Large intestine (tissue), 3 donors: ENCODE results near the gene DENND6B. TPM values are rescaled to one million over a fixed set of nuclear protein-coding genes. Genes with fewer than 3 reads are reported as not detected.

ENCODE experiments used
- DNase-seq, 2 donors: peaks; one replicate each; pipeline versions ENCODE4 v3.0.0 to v3.0.0-alpha.2; 2013
- H3K27ac ChIP-seq: one replicate; pipeline ENCODE4 v1.5.1; 2013; ENCODE audit warnings: low read length
- H3K27me3 ChIP-seq: 2 replicates; pipeline ENCODE4 v1.6.1; 2013; ENCODE audit warnings: low read length; ENCODE audit not compliant: control insufficient read depth, insufficient read depth
- H3K36me3 ChIP-seq: 2 replicates; pipeline ENCODE4 v1.6.1; 2013; ENCODE audit warnings: low read length; ENCODE audit not compliant: control insufficient read depth, insufficient read depth
- H3K4me1 ChIP-seq: one replicate; pipeline ENCODE4 v1.6.1; 2013; ENCODE audit warnings: low read length; ENCODE audit not compliant: control insufficient read depth, insufficient read depth
- H3K4me3 ChIP-seq: one replicate; pipeline ENCODE4 v1.5.1; 2013; ENCODE audit warnings: low read length
- H3K9me3 ChIP-seq: one replicate; pipeline ENCODE4 v1.6.1; 2013; ENCODE audit warnings: mild to moderate bottlenecking, low read depth, low read length, moderate library complexity; ENCODE audit not compliant: control insufficient read depth
- WGBS: methylation state at CpG from one replicate; pipeline ENCODE4 v1.1.5; 2013; ENCODE audit warnings: low lambda C conversion rate; ENCODE audit not compliant: insufficient coverage; 5-methylcytosine and 5-hydroxymethylcytosine counted together
- polyA plus RNA-seq: library from polyadenylated mRNA; unstranded; fragments of 120-200 nt; gene quantifications from one replicate; pipeline ENCODE4 v1.2.1, GENCODE V29; 2013

DENND6B gene
- polyA plus RNA-seq, 1 donor: 7.1 TPM

- Histone ChIP-seq H3K4me1 (peaks cover 3% of the 10 kb centered on the region), H3K9me3 (no peaks in the 10 kb centered on the region), H3K27me3 (no peaks in the 10 kb centered on the region), H3K36me3 (peaks cover 30% of the 10 kb centered on the region), H3K4me3 (no peak overlapping the region), H3K27ac (no peak overlapping the region)
- DNase-seq: no peak
- WGBS: 93% methylated on average over 3 of the region's 10 CpGs
Observed at GRCh38 chr22:50357756-50358155, 30.9 kb upstream of the DENND6B start.

DNA sequence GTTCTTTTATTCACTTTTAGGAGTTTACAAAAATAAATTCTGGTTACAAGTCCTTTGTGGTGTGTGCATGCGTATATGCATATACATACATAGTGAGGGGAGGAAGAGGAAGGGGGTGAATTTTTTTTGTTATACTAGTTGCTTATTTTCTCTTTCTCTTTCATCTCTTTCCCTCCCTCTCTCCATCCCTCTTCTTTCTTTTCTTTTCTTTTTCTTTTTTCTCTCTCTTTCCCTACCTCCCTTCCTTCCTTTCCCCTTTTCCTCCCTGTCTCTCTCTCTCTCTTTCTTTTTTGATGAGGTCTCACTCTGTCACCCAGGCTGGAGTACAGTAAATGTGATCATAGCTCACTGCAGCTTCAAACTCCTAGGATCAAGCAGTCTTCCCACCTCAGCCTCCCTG, 30.4 kb upstream of the DENND6B start:
- Histone ChIP-seq H3K27me3 (no peaks in the 10 kb centered on the region), H3K9me3 (no peaks in the 10 kb centered on the region), H3K27ac (no peak overlapping the region), H3K4me3 (no peak overlapping the region), H3K36me3 (peaks cover 27% of the 10 kb centered on the region), H3K4me1 (no peaks in the 10 kb centered on the region)
- DNase-seq: no peak
- WGBS: 80% methylated on average over 1 of the region's 1 CpG

DNA sequence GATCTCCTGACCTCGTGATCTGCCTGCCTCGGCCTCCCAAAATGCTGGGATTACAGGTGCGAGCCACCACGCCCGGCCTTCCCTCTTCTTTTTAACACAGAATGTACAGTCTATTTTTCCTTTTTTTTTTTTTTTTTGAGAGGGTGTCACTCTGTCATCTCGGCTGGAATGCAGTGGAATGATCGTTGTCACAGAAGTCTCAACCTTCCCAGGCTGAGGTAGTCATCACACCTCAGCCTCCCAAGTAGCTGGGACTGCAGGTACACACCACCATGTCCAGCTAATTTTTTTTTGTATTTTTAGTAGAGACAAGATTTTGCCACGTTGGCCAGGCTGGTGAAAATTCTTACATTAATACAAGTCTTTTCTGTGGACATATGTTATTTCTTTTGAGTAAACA, 29.4 kb upstream of the DENND6B start:
- WGBS: no CpG with 5 or more reads among the region's 8 CpGs
- Histone ChIP-seq H3K27me3 (no peaks in the 10 kb centered on the region), H3K4me3 (no peak overlapping the region), H3K36me3 (peaks cover 18% of the 10 kb centered on the region), H3K27ac (no peak overlapping the region), H3K9me3 (no peaks in the 10 kb centered on the region), H3K4me1 (no peaks in the 10 kb centered on the region)
- DNase-seq: no peak

DNA sequence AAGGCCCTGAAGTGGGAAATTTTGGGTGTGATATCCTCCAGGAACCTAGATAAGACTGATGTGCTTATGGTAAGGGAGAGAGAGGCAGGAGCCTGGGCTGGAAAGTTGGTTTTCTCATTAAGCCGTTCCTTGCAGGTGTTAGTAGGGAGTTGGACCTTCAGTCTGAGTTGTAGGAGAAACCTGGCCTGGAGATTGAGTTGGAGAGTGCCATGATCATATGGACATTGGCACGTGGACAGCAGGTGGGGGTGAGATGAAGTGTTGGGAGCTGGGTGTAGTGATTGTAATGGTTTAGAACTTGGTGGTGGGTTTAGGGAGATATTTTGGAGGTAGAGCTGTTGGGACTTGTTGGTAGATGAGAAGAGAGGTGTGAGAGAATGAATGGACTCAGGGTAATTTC, 21.2 kb upstream of the DENND6B start:
- no CpG with 5 or more reads among the region's 2 CpGs for WGBS
- Histone ChIP-seq H3K27me3 (no peaks in the 10 kb centered on the region), H3K27ac (no peak overlapping the region), H3K9me3 (no peaks in the 10 kb centered on the region), H3K4me3 (no peak overlapping the region), H3K4me1 (no peaks in the 10 kb centered on the region), H3K36me3 (peaks cover 12% of the 10 kb centered on the region)
- DNase-seq: no peak

GRCh38 chr22:50347157-50347556, 20.3 kb upstream of the DENND6B start:
- H3K27ac ChIP-seq: no peak overlapping the region

GRCh38 chr22:50346470-50346869, 19.7 kb upstream of the DENND6B start:
- Histone ChIP-seq H3K36me3 (peaks cover 4% of the 10 kb centered on the region), H3K27me3 (no peaks in the 10 kb centered on the region), H3K9me3 (no peaks in the 10 kb centered on the region), H3K4me3 (no peak overlapping the region), H3K4me1 (peaks cover 5% of the 10 kb centered on the region), H3K27ac (no peak overlapping the region)
- no CpG with 5 or more reads among the region's 8 CpGs for WGBS
- DNase-seq: no peak

More at GRCh38 chr22:50347157-50347556, 20.3 kb upstream of the DENND6B start:
- no peak for DNase-seq
- Histone ChIP-seq H3K27me3 (no peaks in the 10 kb centered on the region), H3K4me1 (peaks cover 3% of the 10 kb centered on the region), H3K36me3 (peaks cover 6% of the 10 kb centered on the region), H3K4me3 (no peak overlapping the region), H3K9me3 (no peaks in the 10 kb centered on the region)
- 96% methylated on average over 4 of the region's 8 CpGs for WGBS

DNA sequence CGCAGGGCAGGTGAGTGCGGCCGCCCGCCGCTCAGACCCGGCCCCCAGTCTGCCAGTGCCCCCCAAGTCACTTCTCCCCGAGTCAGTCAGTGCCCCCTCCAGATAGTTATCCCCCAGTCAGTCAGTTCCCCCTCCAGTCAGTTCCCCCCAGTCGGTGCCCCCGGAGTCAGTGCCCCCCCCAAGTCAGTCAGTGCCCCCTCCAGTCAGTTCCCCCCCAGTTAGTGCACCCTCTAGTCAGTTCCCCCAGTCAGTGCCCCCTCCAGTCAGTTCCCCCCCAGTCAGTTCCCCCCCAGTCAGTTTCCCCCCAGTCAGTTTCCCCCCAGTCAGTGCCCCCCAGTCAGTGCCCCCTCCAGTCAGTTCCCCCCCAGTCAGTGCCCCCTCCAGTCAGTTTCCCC, 16.7 kb upstream of the DENND6B start:
- H3K4me3 ChIP-seq: peak overlapping the region; percentile 56
- peaks cover 4% of the 10 kb centered on the region for H3K36me3 ChIP-seq
- DNase-seq: no peak
- WGBS: no CpG with 5 or more reads among the region's 9 CpGs
- peaks cover 5% of the 10 kb centered on the region for H3K4me1 ChIP-seq
- peaks cover 8% of the 10 kb centered on the region for H3K9me3 ChIP-seq
- H3K27ac ChIP-seq: no peak overlapping the region
- no peaks in the 10 kb centered on the region for H3K27me3 ChIP-seq

- Histone ChIP-seq H3K4me1 (peaks cover 5% of the 10 kb centered on the region), H3K27me3 (no peaks in the 10 kb centered on the region), H3K4me3 (peak within 1 kb of the TSS; percentile 61), H3K36me3 (peaks cover 4% of the 10 kb centered on the region), H3K27ac (peak within 1 kb of the TSS; percentile 71), H3K9me3 (peaks cover 14% of the 10 kb centered on the region)
- peak; percentile 60 to 73 for DNase-seq
- no CpG with 5 or more reads among the region's 87 CpGs for WGBS
Observed at GRCh38 chr22:50342651-50343540, 16.1 kb upstream of the DENND6B start, which contains the start of gene PPP6R2. Gene PPP6R2, plus strand, starts transcription at chr22:50343327. Its CDS starts 50,582 bp downstream, at chr22:50393909.

DNA sequence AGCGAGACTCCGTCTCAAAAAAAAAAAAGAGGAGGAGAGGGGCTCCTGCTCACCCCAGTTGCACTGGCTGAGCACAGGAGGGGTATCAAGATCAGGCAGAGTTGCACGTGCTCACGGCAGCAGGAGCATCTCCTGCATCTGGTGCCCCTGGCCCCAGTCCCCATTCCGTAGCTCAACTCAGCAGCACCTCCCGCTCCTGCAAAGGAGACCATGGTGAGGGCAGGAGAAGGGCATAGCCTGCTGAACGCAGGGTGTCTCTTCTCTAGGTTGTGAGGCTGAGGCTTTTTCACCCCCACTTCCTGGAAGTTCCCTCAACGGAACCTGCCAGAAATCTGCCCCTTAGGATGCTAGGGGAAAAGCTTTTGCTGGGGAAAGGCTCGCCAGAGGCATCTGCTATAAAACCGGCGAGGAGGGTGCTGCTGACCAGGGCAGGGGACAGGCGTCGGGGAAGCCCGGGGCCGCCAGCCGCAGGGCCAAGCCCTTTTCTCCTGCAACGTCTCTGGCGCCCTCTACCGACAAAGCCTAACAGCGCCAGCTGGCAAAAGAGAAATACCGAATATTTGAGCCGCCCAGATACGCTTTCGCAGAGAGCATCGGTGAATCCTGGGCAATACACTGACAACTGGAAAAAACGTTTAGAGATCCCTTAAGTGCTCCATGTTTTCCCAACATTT, 15.3 kb upstream of the DENND6B start:
- no CpG with 5 or more reads among the region's 26 CpGs for WGBS
- Histone ChIP-seq H3K4me1 (peaks cover 5% of the 10 kb centered on the region), H3K36me3 (peaks cover 2% of the 10 kb centered on the region), H3K9me3 (peaks cover 21% of the 10 kb centered on the region), H3K4me3 (peak overlapping the region; percentile 61), H3K27ac (peak overlapping the region; percentile 71), H3K27me3 (no peaks in the 10 kb centered on the region)
- DNase-seq: peak; percentile 72 to 78

- Histone ChIP-seq H3K27ac (no peak overlapping the region), H3K27me3 (no peaks in the 10 kb centered on the region), H3K9me3 (peaks cover 21% of the 10 kb centered on the region), H3K4me1 (peaks cover 5% of the 10 kb centered on the region), H3K36me3 (no peaks in the 10 kb centered on the region), H3K4me3 (no peak overlapping the region)
- no peak for DNase-seq
- WGBS: 100% methylated on average over 1 of the region's 12 CpGs
Observed at GRCh38 chr22:50339945-50340879, 13.4 kb upstream of the DENND6B start.
